HG03039 (cell line): Measurements from ENCODE around the gene ACTRT1.

ENCODE experiments used
- ATAC-seq: cut with Tn5 transposase; IDR thresholded peaks from one replicate; pipeline ENCODE4 v1.9.1; 2021; ENCODE audit warnings: mild to moderate bottlenecking, moderate library complexity; ENCODE audit not compliant: unreplicated experiment

The ACTRT1 gene

DNA sequence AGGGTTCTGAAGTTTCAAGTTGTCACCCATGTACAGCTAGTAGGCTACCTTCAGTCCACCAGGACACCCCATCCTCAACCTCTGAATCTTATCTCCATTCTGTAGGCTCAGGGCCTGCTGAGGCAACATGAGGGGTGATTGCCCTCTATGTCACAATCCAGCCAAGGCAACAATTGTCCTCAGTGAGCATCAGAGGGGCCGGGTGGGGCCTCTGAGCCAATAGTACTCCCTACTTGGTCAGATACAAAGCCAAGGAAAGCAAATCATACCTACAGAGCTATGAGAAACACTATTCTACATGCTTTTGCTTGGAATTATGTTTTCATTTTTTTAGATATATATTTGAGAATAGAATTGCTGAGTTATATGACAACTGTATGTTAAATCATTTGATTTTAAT, at the start of gene ACTRT1:
Gene ACTRT1, minus strand, starts transcription at position 101 of the 400 bp plus-strand sequence. CDS start 197 bp downstream, outside the sequence.
- no peak for ATAC-seq

DNA sequence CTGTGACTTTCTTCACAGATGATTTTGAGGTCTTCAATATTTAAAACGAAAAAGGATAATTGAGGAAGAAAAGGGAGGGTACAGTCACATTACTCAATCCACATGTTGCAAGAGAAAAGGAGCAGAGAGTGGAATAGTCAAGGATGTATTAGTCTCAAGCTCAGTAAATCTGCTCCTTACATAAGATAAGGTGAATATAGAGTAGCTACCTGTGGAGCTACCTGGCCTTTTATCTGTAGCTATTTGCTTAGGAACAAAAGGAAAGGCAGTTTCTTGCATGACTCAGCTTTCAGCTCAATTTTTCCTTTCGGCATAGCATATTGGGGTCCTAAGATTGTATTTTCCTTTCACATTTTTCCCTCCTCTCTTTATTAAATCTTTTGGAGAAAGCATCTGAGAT, 26.3 kb upstream of the ACTRT1 start:
- ATAC-seq = no peak

DNA sequence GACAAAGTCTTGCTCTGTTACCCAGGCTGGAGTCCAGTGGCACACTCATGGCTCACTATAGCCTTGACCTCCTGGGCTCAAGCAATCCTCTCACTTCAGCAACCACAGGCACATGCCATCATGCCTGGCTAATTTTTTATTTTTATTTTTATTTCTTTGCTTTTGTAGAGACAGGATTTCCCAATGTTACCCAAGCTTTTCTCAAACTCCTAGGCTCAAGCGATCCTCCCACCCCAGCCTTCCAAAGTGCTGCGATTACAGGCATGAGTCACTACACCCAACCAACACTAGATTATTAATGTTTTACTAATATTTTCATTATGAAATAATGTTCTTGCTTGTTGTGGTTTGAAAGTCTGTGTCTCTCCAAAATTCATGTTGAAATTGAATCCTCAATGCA, 5.2 kb upstream of the ACTRT1 start:
- no peak for ATAC-seq

DNA sequence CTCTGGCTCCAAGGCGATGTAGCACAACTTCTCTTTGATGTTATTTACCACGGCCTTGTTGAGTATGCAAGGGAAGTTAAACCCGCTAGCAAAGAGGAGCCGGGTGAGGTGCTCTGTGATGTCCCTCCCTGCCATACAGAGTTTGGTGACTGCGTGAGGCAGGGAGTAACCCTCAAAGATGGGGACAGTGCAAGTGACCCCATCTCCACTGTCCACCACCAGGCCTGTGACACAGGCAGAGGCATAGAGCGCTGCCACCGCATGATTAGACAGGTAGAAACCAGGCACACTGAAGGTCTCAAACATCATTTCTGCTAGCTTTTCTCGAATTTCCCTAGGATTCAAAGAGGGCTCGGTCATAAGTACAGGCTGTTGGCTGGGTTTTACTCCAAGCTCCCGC, 677 bp downstream of the ACTRT1 start:
- ATAC-seq = no peak

DNA sequence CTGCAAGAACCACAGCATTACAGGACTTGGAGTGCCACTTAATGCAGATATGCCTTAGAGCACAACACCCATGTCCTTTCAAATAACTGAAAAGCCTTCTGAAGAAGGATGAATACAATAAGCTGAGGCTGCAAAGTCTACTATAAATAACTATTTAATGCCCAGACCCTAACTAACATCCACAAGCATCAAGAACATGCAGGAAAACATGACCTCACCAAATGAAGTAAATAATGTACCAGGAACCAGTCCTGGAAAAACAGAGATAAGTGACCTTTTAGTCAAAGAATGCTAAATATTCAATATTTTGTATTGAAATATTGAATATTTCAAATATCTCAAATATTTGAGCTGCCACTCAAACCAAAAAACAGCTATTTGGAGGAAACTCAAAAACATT, 16.9 kb downstream of the ACTRT1 start:
- no peak for ATAC-seq

DNA sequence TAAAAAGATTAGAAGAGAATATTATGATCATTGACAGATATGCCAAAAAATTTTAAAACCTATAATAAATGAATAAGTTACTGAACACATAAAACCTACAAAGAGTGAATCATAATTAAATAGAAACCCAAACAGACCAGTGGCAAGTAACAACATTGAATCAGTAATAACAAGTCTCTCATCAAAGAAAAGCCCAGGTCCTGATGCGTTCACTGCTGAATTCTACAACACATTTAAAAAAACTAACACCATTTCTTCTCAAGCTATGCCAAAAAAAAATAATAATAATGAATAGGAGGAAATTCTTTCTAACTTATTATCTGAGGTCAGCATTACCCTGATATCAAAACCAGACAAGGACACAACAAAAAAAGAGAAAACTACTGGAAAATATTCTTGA, 30.6 kb downstream of the ACTRT1 start:
- no peak for ATAC-seq

DNA sequence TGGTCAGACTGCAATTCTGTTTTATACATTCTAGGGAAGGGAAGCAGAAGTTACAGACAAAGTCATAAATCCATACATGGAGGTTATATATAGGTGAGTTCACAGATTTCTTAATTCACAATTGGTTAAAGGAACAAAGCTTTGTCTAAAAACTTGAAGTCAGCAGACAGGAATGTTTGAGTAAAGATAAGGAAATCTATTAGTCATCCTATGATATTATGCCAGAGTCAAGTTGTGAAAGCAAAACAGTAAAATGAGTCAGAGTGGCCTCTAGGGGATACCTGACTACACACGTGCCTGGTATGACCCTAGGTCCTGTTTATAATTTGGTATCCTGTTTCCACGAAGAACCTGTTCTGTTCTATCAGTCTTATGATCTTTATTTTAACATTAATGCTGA, 31.5 kb downstream of the ACTRT1 start:
- no peak for ATAC-seq

DNA sequence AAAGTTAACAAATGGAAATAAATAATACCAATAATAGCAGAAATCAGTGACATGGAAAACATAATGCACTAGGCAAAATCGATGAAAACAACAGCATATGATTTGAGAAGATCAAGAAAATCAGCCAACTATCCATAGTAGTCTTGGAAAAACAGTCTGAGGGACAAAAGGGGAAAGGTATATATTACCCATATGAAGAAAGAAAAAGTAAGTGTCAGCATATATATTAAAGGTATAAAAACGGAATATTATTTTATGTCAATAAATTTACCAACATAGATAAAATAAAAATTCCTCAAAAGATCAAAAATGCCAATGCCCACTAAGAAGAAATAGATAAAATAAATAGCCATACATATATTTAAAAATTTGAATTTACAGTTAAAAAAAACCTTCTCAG, 33.0 kb downstream of the ACTRT1 start:
- no peak for ATAC-seq

DNA sequence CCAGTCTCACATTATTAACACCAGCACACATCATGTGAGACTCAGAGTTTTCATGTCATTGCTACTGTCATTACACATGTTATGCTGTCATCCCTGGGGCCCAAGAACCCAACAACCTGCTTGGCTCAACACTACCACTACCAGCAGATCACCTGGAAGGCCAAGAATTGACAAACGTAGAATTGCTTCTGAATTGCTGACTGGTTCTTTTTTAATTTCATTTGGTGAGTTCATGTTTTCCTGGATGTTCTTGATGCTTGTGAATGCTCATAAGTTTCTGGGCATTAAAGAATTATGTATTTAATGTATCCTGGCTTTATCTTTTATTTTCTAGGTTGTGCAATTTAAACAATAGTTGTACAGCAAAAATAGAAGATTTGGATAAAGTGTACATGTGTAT, 40.2 kb downstream of the ACTRT1 start:
- no peak for ATAC-seq

DNA sequence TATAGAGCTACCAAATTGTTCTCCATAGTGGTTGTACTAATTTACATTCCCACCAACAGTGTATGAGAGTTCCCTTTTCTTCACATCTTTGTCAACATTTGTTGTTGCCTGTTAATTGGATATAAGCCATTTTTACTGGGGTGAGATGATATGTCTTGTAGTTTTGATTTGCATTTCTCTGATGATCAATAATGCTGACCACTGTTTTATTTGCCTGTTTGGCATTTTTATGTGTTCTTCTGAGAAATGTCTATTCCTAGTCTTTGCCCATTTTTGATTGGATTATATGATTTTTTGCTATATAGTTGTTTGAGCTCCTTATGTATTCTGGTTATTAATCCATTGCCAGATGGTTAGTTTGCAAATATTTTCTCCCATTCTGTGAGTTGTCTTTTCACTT, 44.3 kb downstream of the ACTRT1 start:
- ATAC-seq = no peak
